Esophagus muscularis mucosa (tissue), 4 donors: Measurements from ENCODE around the gene GPR63. TPM values are rescaled to one million over a fixed set of nuclear protein-coding genes. Genes with fewer than 3 reads are reported as not detected.

Source experiments
- DNase-seq: peaks from one replicate; pipeline ENCODE4 v3.0.0-alpha.2; 2017; ENCODE audit errors: extremely low spot score
- H3K27ac ChIP-seq, 4 donors: fragments of 200-600 bp; sonication (generic); replicated peaks in 1 of 4; 1 replicate in 3 of 4; 2 replicates in 1 of 4; pipeline ENCODE4 v1.5.1; 2016 to 2019; ENCODE audit warnings: mild to moderate bottlenecking in 1 of 4
- H3K27me3 ChIP-seq, 4 donors: fragments of 200-600 bp; sonication (generic); one replicate each; pipeline versions ENCODE4 v1.5.1 to v1.6.0; 2016 to 2019
- H3K36me3 ChIP-seq, 4 donors: fragments of 200-600 bp; sonication (generic); one replicate each; pipeline ENCODE4 v1.5.1; 2016 to 2019
- H3K4me1 ChIP-seq, 4 donors: fragments of 200-600 bp; sonication (generic); one replicate each; pipeline ENCODE4 v1.5.1; 2016 to 2019
- H3K4me3 ChIP-seq, 4 donors: fragments of 200-600 bp; sonication (generic); 1 replicate in 2 of 4; 2 replicates in 2 of 4; pipeline ENCODE4 v1.5.1; 2016 to 2019; ENCODE audit warnings: mild to moderate bottlenecking in 4 of 4, moderate library complexity in 1 of 4
- H3K9me3 ChIP-seq, 4 donors: fragments of 200-600 bp; sonication (generic); 1 replicate in 3 of 4; 2 replicates in 1 of 4; pipeline ENCODE4 v1.5.1; 2016 to 2019
- CTCF ChIP-seq, 3 experiments: fragments of 200-600 bp in 2 of 3; fragments of 450-650 bp in 1 of 3; sonication (generic) in 2 of 3; IDR thresholded peaks; one replicate each; pipeline ENCODE4 v1.5.1; 2017 to 2019; ENCODE audit warnings: antibody characterized with exemption in 3 of 3, mild to moderate bottlenecking in 2 of 3, moderate library complexity in 1 of 3
- EP300 ChIP-seq: sonication (generic); formaldehyde crosslinking; IDR thresholded peaks from one replicate; pipeline ENCODE4 v1.6.1; 2017; ENCODE audit warnings: antibody characterized with exemption
- POLR2A ChIP-seq: fragments of 450-650 bp; IDR thresholded peaks from one replicate; pipeline ENCODE4 v1.6.1; 2017; ENCODE audit warnings: antibody characterized with exemption, moderate library complexity, mild to moderate bottlenecking, low read depth
- POLR2AphosphoS5 ChIP-seq, 2 donors: sonication (generic); formaldehyde crosslinking; IDR thresholded peaks; one replicate each; pipeline ENCODE4 v1.6.1; 2017; ENCODE audit warnings: antibody characterized with exemption in 2 of 2
- WGBS: methylation state at CpG from one replicate; pipeline ENCODE4 v1.1.5; 2018; 5-methylcytosine and 5-hydroxymethylcytosine counted together
- intact Hi-C: fragments of 100-400 bp; cut with DNase I; formaldehyde crosslinking; loops from one replicate; pipeline ENCODE4 v1.15.1; 2023
- total RNA-seq, 4 donors: library from RNA; depleted of rRNA; stranded (reverse); fragments of >200 nt; gene quantifications; one replicate each; pipeline versions ENCODE4 v1.1.0 to v1.2.1, GENCODE V29; 2016

The GPR63 gene
- total RNA-seq, 4 donors from 2014 or later, result 0.83 to 2.0 (median 0.93) TPM

GRCh38 chr6:96777113-96777512 lies 60.2 kb downstream of the GPR63 start:
- DNase-seq, result no peak
- H3K36me3 ChIP-seq, result no peaks in the 10 kb centered on the region
- no peaks in the 10 kb centered on the region for H3K4me1 ChIP-seq
- intact Hi-C loops, result no loop called here
- no peak overlapping the region for H3K4me3 ChIP-seq
- WGBS, result 81% methylated on average over 4 of the region's 4 CpGs
- TF ChIP-seq CTCF (IDR thresholded peaks at IDR 0.05) (no peak), POLR2A (no peak), EP300 (no peak), POLR2AphosphoS5 (IDR thresholded peaks at IDR 0.05) (no peak)
- H3K27ac ChIP-seq, result no peak overlapping the region
- no peaks in the 10 kb centered on the region for H3K27me3 ChIP-seq
- H3K9me3 ChIP-seq, result no peaks in the 10 kb centered on the region

- intact Hi-C loops, result no loop called here
- H3K27ac ChIP-seq, result no peak overlapping the region
- no peak for DNase-seq
- WGBS, result 75% methylated on average over 2 of the region's 2 CpGs
- H3K4me3 ChIP-seq, result no peak overlapping the region
- no peaks in the 10 kb centered on the region for H3K4me1 ChIP-seq
- no peaks in the 10 kb centered on the region for H3K9me3 ChIP-seq
- H3K36me3 ChIP-seq, result no peaks in the 10 kb centered on the region
- TF ChIP-seq POLR2AphosphoS5 (IDR thresholded peaks at IDR 0.05) (no peak), EP300 (no peak), POLR2A (no peak), CTCF (IDR thresholded peaks at IDR 0.05) (no peak)
- H3K27me3 ChIP-seq, result no peaks in the 10 kb centered on the region
Observed at GRCh38 chr6:96775727-96776400, 61.4 kb downstream of the GPR63 start.

GRCh38 chr6:96766769-96767168 lies 70.5 kb downstream of the GPR63 start:
- Histone ChIP-seq H3K4me3 (no peak overlapping the region), H3K4me1 (no peaks in the 10 kb centered on the region), H3K36me3 (no peaks in the 10 kb centered on the region), H3K27ac (no peak overlapping the region), H3K27me3 (no peaks in the 10 kb centered on the region), H3K9me3 (peaks cover 0 to 4% (median 0%) of the 10 kb centered on the region in 4 donors)
- intact Hi-C loops, result no loop called here
- TF ChIP-seq POLR2A, result no peak
- TF ChIP-seq EP300, result no peak
- TF ChIP-seq CTCF (IDR thresholded peaks at IDR 0.05), result no peak
- TF ChIP-seq POLR2AphosphoS5 (IDR thresholded peaks at IDR 0.05), result no peak
- DNase-seq, result no peak

- no peak for DNase-seq
- TF ChIP-seq POLR2AphosphoS5 (IDR thresholded peaks at IDR 0.05) (no peak), POLR2A (no peak), EP300 (no peak), CTCF (IDR thresholded peaks at IDR 0.05) (no peak)
- intact Hi-C loops, result no loop called here
- H3K4me3 ChIP-seq, result no peak overlapping the region
- no peaks in the 10 kb centered on the region for H3K9me3 ChIP-seq
- H3K4me1 ChIP-seq, result no peaks in the 10 kb centered on the region
- no peaks in the 10 kb centered on the region for H3K36me3 ChIP-seq
- H3K27me3 ChIP-seq, result no peaks in the 10 kb centered on the region
- no peak overlapping the region for H3K27ac ChIP-seq
- WGBS, result 88% methylated on average over 3 of the region's 6 CpGs
Observed at GRCh38 chr6:96762599-96762998, 74.7 kb downstream of the GPR63 start.

GRCh38 chr6:96761794-96762193 lies 75.5 kb downstream of the GPR63 start:
- TF ChIP-seq POLR2AphosphoS5 (IDR thresholded peaks at IDR 0.05), result no peak
- TF ChIP-seq POLR2A, result no peak
- TF ChIP-seq CTCF (IDR thresholded peaks at IDR 0.05), result no peak
- no peak for TF ChIP-seq EP300
- intact Hi-C loops, result no loop called here
- H3K4me1 ChIP-seq, result no peaks in the 10 kb centered on the region
- no peaks in the 10 kb centered on the region for H3K27me3 ChIP-seq
- no peak for DNase-seq
- no peak overlapping the region for H3K27ac ChIP-seq
- WGBS, result 93% methylated on average over 12 of the region's 12 CpGs
- H3K4me3 ChIP-seq, result no peak overlapping the region
- no peaks in the 10 kb centered on the region for H3K36me3 ChIP-seq
- no peaks in the 10 kb centered on the region for H3K9me3 ChIP-seq
